Measurements from ENCODE around the gene MICAL2.

DNA sequence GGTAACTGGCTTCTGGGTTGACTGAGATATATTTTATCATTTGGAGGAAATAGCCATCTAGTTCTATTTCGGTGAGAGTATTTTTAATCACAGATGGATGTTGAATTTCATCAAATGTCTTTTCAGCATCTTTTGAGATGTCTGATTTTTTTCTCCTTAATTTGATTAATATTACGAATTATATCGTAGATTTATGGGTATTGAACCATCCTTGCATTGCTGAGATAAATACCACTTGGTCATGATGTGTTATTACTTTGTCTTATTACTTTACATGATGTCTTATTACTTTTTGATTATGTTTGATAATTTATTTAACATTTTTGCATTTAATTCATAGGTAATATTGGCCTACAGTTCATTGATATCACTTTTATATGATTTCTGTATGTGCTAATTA, 188.2 kb downstream of the MICAL2 start:
- TF ChIP-seq POLR2AphosphoS5 (IDR thresholded peaks at IDR 0.05; ENCODE audit: low read depth, low read length) (no peak), TAF1 (IDR thresholded peaks at IDR 0.05; ENCODE audit: borderline replicate concordance, insufficient read depth, low read length) (no peak), SIN3A (IDR thresholded peaks at IDR 0.05; ENCODE audit: borderline replicate concordance, insufficient read depth, low read length) (no peak), FOXP2 (optimal IDR thresholded peaks at IDR 0.05; ENCODE audit: borderline replicate concordance, extremely low read depth, extremely low read length, insufficient read depth) (no peak)
- TF ChIP-seq, protein P1, sequence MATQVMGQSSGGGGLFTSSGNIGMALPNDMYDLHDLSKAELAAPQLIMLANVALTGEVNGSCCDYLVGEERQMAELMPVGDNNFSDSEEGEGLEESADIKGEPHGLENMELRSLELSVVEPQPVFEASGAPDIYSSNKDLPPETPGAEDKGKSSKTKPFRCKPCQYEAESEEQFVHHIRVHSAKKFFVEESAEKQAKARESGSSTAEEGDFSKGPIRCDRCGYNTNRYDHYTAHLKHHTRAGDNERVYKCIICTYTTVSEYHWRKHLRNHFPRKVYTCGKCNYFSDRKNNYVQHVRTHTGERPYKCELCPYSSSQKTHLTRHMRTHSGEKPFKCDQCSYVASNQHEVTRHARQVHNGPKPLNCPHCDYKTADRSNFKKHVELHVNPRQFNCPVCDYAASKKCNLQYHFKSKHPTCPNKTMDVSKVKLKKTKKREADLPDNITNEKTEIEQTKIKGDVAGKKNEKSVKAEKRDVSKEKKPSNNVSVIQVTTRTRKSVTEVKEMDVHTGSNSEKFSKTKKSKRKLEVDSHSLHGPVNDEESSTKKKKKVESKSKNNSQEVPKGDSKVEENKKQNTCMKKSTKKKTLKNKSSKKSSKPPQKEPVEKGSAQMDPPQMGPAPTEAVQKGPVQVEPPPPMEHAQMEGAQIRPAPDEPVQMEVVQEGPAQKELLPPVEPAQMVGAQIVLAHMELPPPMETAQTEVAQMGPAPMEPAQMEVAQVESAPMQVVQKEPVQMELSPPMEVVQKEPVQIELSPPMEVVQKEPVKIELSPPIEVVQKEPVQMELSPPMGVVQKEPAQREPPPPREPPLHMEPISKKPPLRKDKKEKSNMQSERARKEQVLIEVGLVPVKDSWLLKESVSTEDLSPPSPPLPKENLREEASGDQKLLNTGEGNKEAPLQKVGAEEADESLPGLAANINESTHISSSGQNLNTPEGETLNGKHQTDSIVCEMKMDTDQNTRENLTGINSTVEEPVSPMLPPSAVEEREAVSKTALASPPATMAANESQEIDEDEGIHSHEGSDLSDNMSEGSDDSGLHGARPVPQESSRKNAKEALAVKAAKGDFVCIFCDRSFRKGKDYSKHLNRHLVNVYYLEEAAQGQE (IDR thresholded peaks at IDR 0.05; ENCODE audit: insufficient read depth in 1 of 2, low read depth in 2 of 2, low read length in 2 of 2): no peak

Measured in PFSK-1 (cell line).